Small intestine (tissue), 7 donors: ENCODE data around the gene ST13. TPM values are rescaled to one million over a fixed set of nuclear protein-coding genes. Genes with fewer than 3 reads are reported as not detected.
A peak's percentile ranks its signal among the peaks of the same experiment; 100 is the strongest.
"Not testable (repeated sequence)": the region's sequence is repeated elsewhere in the genome, so short reads cannot be mapped to it uniquely, and the experiment has no call there.

Experiments used
- DNase-seq, 2 donors: peaks; one replicate each; pipeline versions ENCODE4 v3.0.0 to v3.0.0-alpha.2; 2013
- FAIRE-seq: peaks from 2 replicates; lab custom pipeline; 2012; peaks lifted over from hg19 to GRCh38; lab: Jason Lieb, UNC
- H3K27ac ChIP-seq, 3 donors: one replicate each; pipeline ENCODE4 v1.5.1; 2013; ENCODE audit warnings: low read length in 2 of 3, mild to moderate bottlenecking in 2 of 3, control low read depth in 1 of 3, inconsistent platforms in 1 of 3, low read depth in 1 of 3, moderate library complexity in 1 of 3
- H3K27me3 ChIP-seq, 3 donors: one replicate each; pipeline ENCODE4 v1.6.1; 2013; ENCODE audit warnings: low read length in 3 of 3, inconsistent platforms in 1 of 3; ENCODE audit not compliant: control insufficient read depth in 3 of 3, insufficient read depth in 3 of 3
- H3K36me3 ChIP-seq, 3 donors: one replicate each; pipeline ENCODE4 v1.6.1; 2013; ENCODE audit warnings: low read length in 3 of 3, inconsistent platforms in 1 of 3, low read depth in 1 of 3, mild to moderate bottlenecking in 1 of 3, moderate library complexity in 1 of 3; ENCODE audit not compliant: control insufficient read depth in 3 of 3, insufficient read depth in 2 of 3
- H3K4me1 ChIP-seq, 3 donors: one replicate each; pipeline ENCODE4 v1.6.1; 2013; ENCODE audit warnings: low read length in 2 of 3, inconsistent platforms in 1 of 3, low read depth in 1 of 3, mild to moderate bottlenecking in 1 of 3, moderate library complexity in 1 of 3; ENCODE audit not compliant: control insufficient read depth in 3 of 3, insufficient read depth in 2 of 3
- H3K4me3 ChIP-seq, 3 donors: one replicate each; pipeline ENCODE4 v1.5.1; 2013; ENCODE audit warnings: low read length in 3 of 3, control low read depth in 1 of 3, inconsistent platforms in 1 of 3, low read depth in 1 of 3, mild to moderate bottlenecking in 1 of 3, moderate library complexity in 1 of 3
- H3K9me3 ChIP-seq, 2 donors: one replicate each; pipeline ENCODE4 v1.6.1; 2013; ENCODE audit warnings: low read depth in 1 of 2, low read length in 1 of 2; ENCODE audit not compliant: control insufficient read depth in 2 of 2, insufficient read depth in 1 of 2
- WGBS, 3 donors: extraction: QIAGEN DNeasy Blood & Tissue Kit; methylation state at CpG; one replicate each; pipeline ENCODE4 v1.1.7; 2013; 5-methylcytosine and 5-hydroxymethylcytosine counted together
- polyA plus RNA-seq, 4 donors: library from polyadenylated mRNA; stranded (reverse) in 3 of 4; unstranded in 1 of 4; fragments of 200-250 nt in 3 of 4; fragments of 120-200 nt in 1 of 4; gene quantifications; one replicate each; pipeline versions ENCODE4 v1.2.1 to v1.2.3, GENCODE V29; 2013
- donor health status: healthy with polysubstance abuse.
- donor health status: control.
- donor health status: control.
- donor health status: Bipolar disorder and iron deficiency.
- donor health status: healthy.

Gene ST13
- polyA plus RNA-seq, 4 donors: 69.6 to 585 (median 127) TPM

GRCh38 chr22:40857309-40857855 is 943 bp upstream of the ST13 start:
- no peaks in the 10 kb centered on the region for H3K9me3 ChIP-seq
- WGBS, 3 donors: 2 to 5% (median 3%) methylated on average over 18 of the region's 18 CpGs

DNA sequence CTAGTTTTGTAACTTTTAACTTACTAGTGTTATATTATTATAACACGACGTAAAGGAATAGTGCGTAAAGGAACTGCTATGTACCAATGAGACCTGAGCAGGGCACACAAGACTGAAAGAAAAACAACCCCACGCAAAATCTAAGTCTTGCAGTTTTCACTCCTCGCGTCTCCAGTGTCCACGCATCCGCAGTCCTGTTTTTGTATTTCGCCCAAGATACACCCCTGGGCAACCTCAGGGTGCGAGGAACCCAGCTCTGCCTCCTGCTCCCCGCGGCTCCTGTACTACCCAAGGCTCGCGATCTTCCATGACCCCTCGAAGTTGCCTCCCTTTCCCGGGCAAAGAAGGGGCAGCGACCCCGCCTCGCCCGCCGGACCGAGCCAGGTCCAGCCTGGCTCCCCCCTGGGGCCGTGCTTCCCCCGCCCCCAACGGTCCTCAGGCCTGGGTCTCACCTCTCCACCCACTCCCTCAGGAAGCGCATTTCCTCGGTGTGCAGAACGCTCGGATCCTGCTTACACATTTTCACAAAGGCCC is 393 bp downstream of the ST13 start:
- DNase-seq: peak; percentile 35 to 65

More at GRCh38 chr22:40857309-40857855, 943 bp upstream of the ST13 start:
- DNase-seq (no peak), FAIRE-seq (no peak)
- H3K36me3 ChIP-seq: peaks cover 0 to 5% (median 2%) of the 10 kb centered on the region in 3 donors
- H3K27ac ChIP-seq: peak overlapping the region; percentile 77 to 99 (median 99)
- H3K4me1 ChIP-seq: peaks cover 7 to 26% (median 10%) of the 10 kb centered on the region in 3 donors
- no peaks in the 10 kb centered on the region for H3K27me3 ChIP-seq
- peak overlapping the region; percentile 73 to 98 (median 82) for H3K4me3 ChIP-seq

DNA sequence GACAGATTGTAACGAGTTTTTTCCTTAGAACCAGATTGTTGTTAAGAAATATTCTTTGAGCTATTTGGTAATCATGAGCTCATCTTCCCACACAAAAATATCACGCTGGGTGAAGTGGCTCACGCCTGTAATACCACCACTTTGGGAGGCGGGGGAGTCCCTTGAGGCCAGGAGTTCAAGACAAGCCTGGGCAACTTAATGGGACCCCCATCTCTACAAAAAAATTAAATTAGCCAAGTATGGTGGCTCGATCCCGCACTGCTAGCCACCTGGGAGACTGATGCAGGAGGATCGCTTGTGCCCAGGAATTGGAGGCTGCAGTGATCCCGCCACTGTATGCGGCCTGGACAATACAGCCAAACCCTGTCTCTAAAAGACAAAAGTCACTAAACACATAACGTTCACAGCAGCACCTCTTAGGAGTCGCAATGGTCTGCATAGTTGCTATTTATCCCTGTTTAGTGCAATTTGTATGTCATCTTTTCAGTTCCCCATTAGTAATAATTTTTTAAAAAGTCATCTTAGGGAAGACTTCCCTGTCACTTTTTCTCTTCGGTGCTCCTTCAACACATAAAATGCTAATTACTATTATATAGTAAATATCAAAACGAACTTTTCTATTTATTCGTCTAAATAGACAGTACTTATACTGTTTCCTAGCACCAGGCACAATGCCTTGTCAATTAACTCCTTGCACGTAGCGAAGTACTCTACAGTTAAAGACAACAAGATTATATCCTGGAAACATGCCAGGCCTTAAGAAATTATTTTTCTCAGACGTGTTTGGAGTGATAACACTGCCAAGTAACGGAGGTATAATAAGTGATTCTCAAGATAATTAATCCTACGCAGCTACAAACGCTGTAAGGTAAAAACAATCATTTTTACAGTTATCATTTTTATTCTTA is 1.1 kb downstream of the ST13 start:
- no peaks in the 10 kb centered on the region for H3K9me3 ChIP-seq
- H3K4me1 ChIP-seq: peaks cover 7 to 26% (median 10%) of the 10 kb centered on the region in 3 donors
- 6 to 25% (median 11%) methylated on average over 20 of the region's 20 CpGs for WGBS, 3 donors
- DNase-seq: peak; percentile 38 to 39
- H3K4me3 ChIP-seq: peak overlapping the region; percentile 71 to 98 (median 73)
- no peak for FAIRE-seq
- peaks cover 0 to 9% (median 0%) of the 10 kb centered on the region in 3 donors for H3K36me3 ChIP-seq
- H3K27ac ChIP-seq: peak overlapping the region in 2 of 3 donors; percentile 1 to 99
- no peaks in the 10 kb centered on the region for H3K27me3 ChIP-seq

More for the DNA sequence above, 393 bp downstream of the ST13 start:
- Histone ChIP-seq H3K9me3 (no peaks in the 10 kb centered on the region), H3K27ac (peak overlapping the region; percentile 84 to 99 (median 99)), H3K27me3 (no peaks in the 10 kb centered on the region), H3K4me1 (peaks cover 7 to 26% (median 10%) of the 10 kb centered on the region in 3 donors), H3K36me3 (peaks cover 0 to 9% (median 0%) of the 10 kb centered on the region in 3 donors), H3K4me3 (peak overlapping the region; percentile 71 to 98 (median 73))
- no peak for FAIRE-seq
- 0% methylated on average over 22 to 29 of the region's 29 CpGs for WGBS, 3 donors

DNA sequence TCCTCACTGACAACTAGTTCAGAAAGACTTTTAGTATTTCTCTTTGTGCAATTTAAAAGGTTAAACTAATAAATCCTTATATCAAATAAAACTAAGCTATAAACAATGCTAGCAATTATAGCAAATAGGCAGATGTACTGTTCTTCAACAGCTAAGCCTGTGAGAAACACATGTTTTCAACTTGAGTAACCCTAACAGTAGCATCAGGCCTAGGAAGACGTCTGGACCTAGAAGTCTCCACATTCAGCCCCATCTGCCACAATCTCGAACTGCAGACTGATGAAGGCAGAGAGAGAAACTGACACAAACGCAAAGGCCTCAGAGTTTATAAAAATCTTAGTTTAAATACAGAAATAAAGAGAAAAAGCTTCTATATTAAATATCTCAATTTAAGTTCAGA is 2.5 kb downstream of the ST13 start:
- no peak for DNase-seq
- H3K9me3 ChIP-seq: no peaks in the 10 kb centered on the region
- H3K27me3 ChIP-seq: no peaks in the 10 kb centered on the region
- WGBS, 3 donors: 12 to 38% (median 25%) methylated on average over 3 of the region's 3 CpGs
- H3K27ac ChIP-seq: no peak overlapping the region
- H3K4me1 ChIP-seq: peaks cover 7 to 26% (median 9%) of the 10 kb centered on the region in 3 donors
- FAIRE-seq: no peak
- H3K36me3 ChIP-seq: peaks cover 0 to 14% (median 2%) of the 10 kb centered on the region in 3 donors
- H3K4me3 ChIP-seq: peak overlapping the region in 1 of 3 donors; percentile 11

DNA sequence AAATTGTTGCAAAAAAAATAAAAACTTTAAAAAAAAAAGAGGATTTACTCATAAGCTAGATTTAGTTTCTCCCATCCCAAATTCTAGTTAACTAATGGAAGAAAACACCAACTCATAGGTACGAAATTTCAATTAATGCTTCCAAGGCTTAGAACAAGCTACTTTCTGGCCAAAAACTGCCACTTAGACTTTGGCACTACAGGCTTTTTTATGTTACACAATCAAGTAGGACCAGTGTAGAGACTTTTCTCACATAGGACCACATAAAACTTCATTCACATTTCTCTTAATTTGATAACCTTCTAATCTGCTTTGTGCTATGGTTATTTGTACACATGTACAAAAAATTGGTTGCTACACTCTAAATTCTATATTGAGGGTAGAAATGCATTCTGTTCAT is 3.1 kb downstream of the ST13 start:
- H3K27ac ChIP-seq: no peak overlapping the region

GRCh38 chr22:40845816-40846215 is 10.6 kb downstream of the ST13 start:
- WGBS, 3 donors: 88 to 93% (median 92%) methylated on average over 11 of the region's 11 CpGs
- not testable (repeated sequence) for H3K27ac ChIP-seq, FAIRE-seq, H3K9me3 ChIP-seq, H3K4me3 ChIP-seq, H3K27me3 ChIP-seq, DNase-seq, H3K4me1 ChIP-seq
- H3K36me3 ChIP-seq: peaks cover under 1 to 51% (median 8%) of the 10 kb centered on the region in 3 donors

More for the DNA sequence above, 3.1 kb downstream of the ST13 start:
- peak in 1 of 2 donors; percentile 51 for DNase-seq
- Histone ChIP-seq H3K4me1 (peaks cover 7 to 26% (median 7%) of the 10 kb centered on the region in 3 donors), H3K9me3 (no peaks in the 10 kb centered on the region), H3K4me3 (no peak overlapping the region), H3K36me3 (peaks cover 0 to 18% (median 2%) of the 10 kb centered on the region in 3 donors), H3K27me3 (no peaks in the 10 kb centered on the region)
- no peak for FAIRE-seq
- WGBS, 3 donors: 22 to 60% (median 36%) methylated on average over 1 of the region's 1 CpG

- no peak for FAIRE-seq
- H3K9me3 ChIP-seq: no peaks in the 10 kb centered on the region
- peaks cover 4 to 51% (median 8%) of the 10 kb centered on the region in 3 donors for H3K36me3 ChIP-seq
- no peak overlapping the region for H3K27ac ChIP-seq
- 94 to 97% (median 96%) methylated on average over 3 of the region's 3 CpGs for WGBS, 3 donors
- H3K4me1 ChIP-seq: no peaks in the 10 kb centered on the region
- no peak overlapping the region for H3K4me3 ChIP-seq
- H3K27me3 ChIP-seq: no peaks in the 10 kb centered on the region
- DNase-seq: no peak
Observed at GRCh38 chr22:40844951-40845350, 11.5 kb downstream of the ST13 start.

GRCh38 chr22:40838486-40838885 is 18.0 kb downstream of the ST13 start:
- H3K9me3 ChIP-seq: no peaks in the 10 kb centered on the region
- DNase-seq: no peak
- peaks cover 14 to 50% (median 20%) of the 10 kb centered on the region in 3 donors for H3K36me3 ChIP-seq
- H3K27ac ChIP-seq: no peak overlapping the region
- 68 to 84% (median 75%) methylated on average over 3 of the region's 3 CpGs for WGBS, 3 donors
- FAIRE-seq: no peak
- no peak overlapping the region for H3K4me3 ChIP-seq
- no peaks in the 10 kb centered on the region for H3K4me1 ChIP-seq
- H3K27me3 ChIP-seq: no peaks in the 10 kb centered on the region
